SK-N-SH (cell line): ENCODE measurements around the gene FAM120B. TPM values are rescaled to one million over a fixed set of nuclear protein-coding genes. Genes with fewer than 3 reads are reported as not detected.

Experiments used
- CTCF ChIA-PET: fragments of 300-600, 350-600 bp; formaldehyde crosslinking; extraction: SDS; loops from one replicate; lab custom pipeline; 2021; lab: Yijun Ruan, JAX
- POLR2A ChIA-PET: fragments of 350-600 bp; sonication (Branson Sonifier 250); formaldehyde crosslinking; extraction: SDS; loops from one replicate; lab custom pipeline; 2020; ENCODE audit warnings: antibody characterized with exemption, inconsistent platforms; lab: Yijun Ruan, JAX
- DNase-seq: peaks from one replicate; pipeline ENCODE4 v3.0.0; 2012
- H2AFZ ChIP-seq: fragments of 200-600 bp; sonication (generic); 2 replicates; pipeline ENCODE4 v1.8.1; 2016; ENCODE audit warnings: antibody characterized with exemption, mild to moderate bottlenecking, low read depth
- H3F3A ChIP-seq: fragments of 200-600 bp; sonication (generic); replicated peaks from 2 replicates; pipeline ENCODE3; 2016; ENCODE audit warnings: antibody characterized with exemption, mild to moderate bottlenecking; ENCODE audit not compliant: insufficient read depth
- H3K27ac ChIP-seq, 2 experiments: fragments of 200-500 bp in 1 of 2; fragments of 200-600 bp in 1 of 2; sonication (Bioruptor generic) in 1 of 2; sonication (generic), shearing (Covaris generic) in 1 of 2; 2 replicates each; pipeline versions ENCODE4 v1.5.1 to v1.6.1; 2014 to 2016; ENCODE audit warnings: low read depth in 2 of 2, inconsistent platforms in 1 of 2, low read length in 1 of 2, mild to moderate bottlenecking in 1 of 2, mixed read lengths in 1 of 2
- H3K27me3 ChIP-seq: fragments of 200-600 bp; sonication (generic), shearing (Covaris generic); 2 replicates; pipeline ENCODE4 v1.6.1; 2016; ENCODE audit warnings: mixed run types; ENCODE audit not compliant: insufficient read depth
- H3K36me3 ChIP-seq, 2 experiments: fragments of 200-500 bp in 1 of 2; fragments of 200-600 bp in 1 of 2; sonication (Bioruptor generic) in 1 of 2; sonication (generic) in 1 of 2; replicated peaks in 1 of 2; 2 replicates each; pipeline versions ENCODE3 to v1.5.1; 2014 to 2016; ENCODE audit warnings: low read length in 1 of 2, mild to moderate bottlenecking in 1 of 2; ENCODE audit not compliant: insufficient read depth in 2 of 2, control insufficient read depth in 1 of 2
- H3K4me1 ChIP-seq, 2 experiments: fragments of 200-500 bp in 1 of 2; fragments of 200-600 bp in 1 of 2; sonication (Bioruptor generic) in 1 of 2; sonication (generic), shearing (Covaris generic) in 1 of 2; 2 replicates each; pipeline versions ENCODE4 v1.5.1 to v1.6.1; 2014 to 2016; ENCODE audit warnings: low read depth in 1 of 2, low read length in 1 of 2, mixed run types in 1 of 2; ENCODE audit not compliant: insufficient read depth in 2 of 2, control insufficient read depth in 1 of 2
- H3K4me2 ChIP-seq: fragments of 200-600 bp; sonication (generic), shearing (Covaris generic); 2 replicates; pipeline ENCODE4 v1.6.1; 2017; ENCODE audit warnings: mixed run types
- H3K4me3 ChIP-seq, 2 experiments: fragments of 200-500 bp in 1 of 2; fragments of 200-600 bp in 1 of 2; sonication (Bioruptor generic) in 1 of 2; sonication (generic), shearing (Covaris generic) in 1 of 2; 2 replicates each; pipeline versions ENCODE4 v1.5.1 to v1.8.1; 2014 to 2016; ENCODE audit warnings: low read depth in 2 of 2, inconsistent platforms in 1 of 2, low read length in 1 of 2, mild to moderate bottlenecking in 1 of 2, mixed read lengths in 1 of 2, moderate library complexity in 1 of 2
- H3K79me2 ChIP-seq: fragments of 200-600 bp; sonication (generic); 2 replicates; pipeline ENCODE4 v1.8.1; 2017; ENCODE audit warnings: mild to moderate bottlenecking; ENCODE audit not compliant: insufficient read depth
- H3K9ac ChIP-seq: fragments of 200-600 bp; sonication (generic); 2 replicates; pipeline ENCODE4 v1.6.1; 2017; ENCODE audit warnings: mixed run types
- H3K9me2 ChIP-seq: fragments of 200-600 bp; sonication (generic); 2 replicates; pipeline ENCODE4 v1.6.1; 2017; ENCODE audit warnings: mixed run types
- H3K9me3 ChIP-seq: fragments of 200-600 bp; sonication (generic); 2 replicates; pipeline ENCODE4 v1.6.1; 2017; ENCODE audit warnings: mixed run types, mild to moderate bottlenecking, moderate library complexity
- H4K20me1 ChIP-seq: fragments of 200-600 bp; sonication (generic); 2 replicates; pipeline ENCODE4 v1.6.1; 2017; ENCODE audit warnings: mild to moderate bottlenecking, mixed run types; ENCODE audit not compliant: insufficient read depth
- CTCF ChIP-seq: fragments of 200-600 bp; sonication (generic); IDR thresholded peaks from 2 replicates; pipeline ENCODE4 v1.6.1; 2017; ENCODE audit warnings: antibody characterized with exemption, mild to moderate bottlenecking, moderate library complexity
- ELF1 ChIP-seq: IDR thresholded peaks from 2 replicates; pipeline ENCODE4 v1.4.0; 2012
- FOXM1 ChIP-seq: IDR thresholded peaks from 2 replicates; pipeline ENCODE4 v1.4.0; 2012; ENCODE audit warnings: low read depth, mild to moderate bottlenecking
- GATA2 ChIP-seq: sonication (generic); formaldehyde crosslinking; IDR thresholded peaks from 2 replicates; pipeline ENCODE4 v1.5.0; 2020; ENCODE audit warnings: mild to moderate bottlenecking, missing genetic modification reagents
- IRF3 ChIP-seq: fragments of 150-350 bp; IDR thresholded peaks from 2 replicates; pipeline ENCODE4 v1.6.1; 2016; ENCODE audit warnings: mild to moderate bottlenecking, low read depth, low read length
- MAX ChIP-seq: IDR thresholded peaks from 2 replicates; pipeline ENCODE4 v1.4.0; 2012; ENCODE audit warnings: low read depth
- MEF2A ChIP-seq: IDR thresholded peaks from 2 replicates; pipeline ENCODE4 v1.4.0; 2012; ENCODE audit warnings: low read depth, borderline replicate concordance
- MXI1 ChIP-seq: IDR thresholded peaks from 2 replicates; pipeline ENCODE4 v1.6.1; 2012; ENCODE audit warnings: mild to moderate bottlenecking, low read depth, low read length, improper control_type of control experiment
- NRF1 ChIP-seq: IDR thresholded peaks from 2 replicates; pipeline ENCODE4 v1.6.1; 2012; ENCODE audit warnings: low read depth, mild to moderate bottlenecking, low read length
- PBX3 ChIP-seq: IDR thresholded peaks from 2 replicates; pipeline ENCODE4; 2012
- POLR2AphosphoS5 ChIP-seq: IDR thresholded peaks from 2 replicates; pipeline ENCODE4 v1.6.1; 2012; ENCODE audit warnings: low read depth, low read length
- RCOR1 ChIP-seq: fragments of 150-350 bp; IDR thresholded peaks from 2 replicates; pipeline ENCODE4 v1.6.1; 2017; ENCODE audit warnings: antibody characterized with exemption, low read length
- REST ChIP-seq: IDR thresholded peaks from 2 replicates; pipeline ENCODE4 v1.6.1; 2012; ENCODE audit warnings: mild to moderate bottlenecking, low read depth, low read length, moderate library complexity
- RFX5 ChIP-seq: IDR thresholded peaks from 2 replicates; pipeline ENCODE4 v1.6.1; 2012; ENCODE audit warnings: mild to moderate bottlenecking, improper control_type of control experiment, low read length
- RXRA ChIP-seq: IDR thresholded peaks from 2 replicates; pipeline ENCODE4 v1.4.0; 2012; ENCODE audit warnings: low read depth, mild to moderate bottlenecking, borderline replicate concordance
- SIN3A ChIP-seq: IDR thresholded peaks from 2 replicates; pipeline ENCODE4 v1.6.1; 2012; ENCODE audit warnings: low read depth, mild to moderate bottlenecking, low read length, moderate library complexity, borderline replicate concordance
- SMC3 ChIP-seq: IDR thresholded peaks from 2 replicates; pipeline ENCODE4 v1.6.1; 2012; ENCODE audit warnings: low read depth, low read length, improper control_type of control experiment
- TCF12 ChIP-seq: IDR thresholded peaks from 2 replicates; pipeline ENCODE4 v1.4.0; 2012
- TEAD4 ChIP-seq: IDR thresholded peaks from 2 replicates; pipeline ENCODE4 v1.4.0; 2012; ENCODE audit warnings: mild to moderate bottlenecking, borderline replicate concordance; ENCODE audit not compliant: insufficient read depth
- USF2 ChIP-seq: fragments of 150-350 bp; IDR thresholded peaks from 2 replicates; pipeline ENCODE4 v1.6.1; 2017; ENCODE audit warnings: antibody characterized with exemption, low read length, low read depth, borderline replicate concordance
- YY1 ChIP-seq: IDR thresholded peaks from 2 replicates; pipeline ENCODE4 v1.4.0; 2012; ENCODE audit warnings: low read depth, mild to moderate bottlenecking
- WGBS: methylation state at CpG from one replicate; pipeline ENCODE4 v1.1.6; 2017; ENCODE audit warnings: low lambda C conversion rate; 5-methylcytosine and 5-hydroxymethylcytosine counted together
- polyA plus RNA-seq, 3 experiments: library from polyadenylated mRNA; depleted of rRNA; stranded (reverse); fragments of >200 nt; gene quantifications; 2 replicates each; pipeline ENCODE4 v1.2.3, GENCODE V29; 2012

Gene FAM120B
- polyA plus RNA-seq, 1 of the 3 experiments (the other 2 are of a cell fraction), result 7.7 TPM

- TF ChIP-seq TEAD4, result no peak
- no peak for TF ChIP-seq ELF1
- TF ChIP-seq RFX5, result no peak
- no peak for TF ChIP-seq POLR2AphosphoS5
- TF ChIP-seq CTCF, result no peak
Measured at GRCh38 chr6:170345662-170346061, 39.1 kb downstream of the FAM120B start (continued).

- Histone ChIP-seq H3K9me2 (no peaks in the 10 kb centered on the region), H3K9ac (no peak overlapping the region), H3F3A (no peaks in the 10 kb centered on the region), H3K27ac (no peak overlapping the region), H3K4me3 (no peak overlapping the region), H3K9me3 (no peaks in the 10 kb centered on the region), H3K36me3 (peaks cover 50 to 70% of the 10 kb centered on the region in 2 experiments), H3K4me1 (no peaks in the 10 kb centered on the region; a peak in 2 of 4 replicates), H4K20me1 (0 out of 2 replicates have a peak, but pooled peaks cover 5% of the 10 kb centered on the region), H2AFZ (no peak overlapping the region), H3K79me2 (peaks cover 33% of the 10 kb centered on the region; the same call in 1 of the 2 replicates), H3K27me3 (no peaks in the 10 kb centered on the region), H3K4me2 (no peak overlapping the region)
- CTCF ChIA-PET, result interaction anchor here (0.6 kb wide), 1 partner anchor 12 kb away, joined by 4 read pairs; no protein-coding TSS in a partner anchor
- POLR2A ChIA-PET, result no interaction called here
- TF ChIP-seq MAX, result no peak
- no peak for TF ChIP-seq ELF1
- no peak for TF ChIP-seq TCF12
- no peak for TF ChIP-seq MXI1
- no peak for TF ChIP-seq SIN3A
- no peak for TF ChIP-seq GATA2 (CRISPR knock-in tag)
- TF ChIP-seq RXRA, result no peak
- TF ChIP-seq RCOR1, result no peak
- no peak for TF ChIP-seq RFX5
- TF ChIP-seq NRF1, result no peak
- TF ChIP-seq PBX3, result no peak
- TF ChIP-seq YY1, result no peak
- TF ChIP-seq USF2, result no peak
- no peak for TF ChIP-seq IRF3
- no peak for TF ChIP-seq REST
- TF ChIP-seq SMC3, result no peak
- no peak for TF ChIP-seq FOXM1
- no peak for TF ChIP-seq MEF2A
- DNase-seq, result no peak
- 100% methylated on average over 2 of the region's 2 CpGs for WGBS
Measured at GRCh38 chr6:170346649-170347048, 40.1 kb downstream of the FAM120B start.
